ENCODE data around the gene LDLRAP1. TPM values are rescaled to one million over a fixed set of nuclear protein-coding genes. Genes with fewer than 3 reads are reported as not detected.

The LDLRAP1 gene
- total and polyA plus RNA-seq, 2 donors (not counting 1 experiment from before 2014, with no cell fraction given): 22.7 to 24.3 TPM

- Histone ChIP-seq H4K20me1 (ENCODE audit: control insufficient read depth, insufficient read depth, low read length, poor library complexity, severe bottlenecking) (no peaks in the 10 kb centered on the region), H3K36me3 (replicated peaks in 1 of 2; ENCODE audit: control extremely low read depth in 1 of 2, control insufficient read depth in 1 of 2, extremely low read depth in 1 of 2, insufficient read depth in 2 of 2, low read length in 1 of 2) (no peaks in the 10 kb centered on the region), H3K4me2 (replicated peaks; ENCODE audit: low read depth, low read length, poor library complexity, severe bottlenecking) (no peak overlapping the region), H3K4me3 (ENCODE audit: control extremely low read depth in 1 of 5, extremely low read depth in 1 of 5, insufficient read depth in 1 of 5, low read depth in 2 of 5, low read length in 4 of 5) (no peak overlapping the region), H3K79me2 (ENCODE audit: control insufficient read depth, insufficient read depth, low read length) (no peaks in the 10 kb centered on the region), H3K9me3 (ENCODE audit: control extremely low read depth in 1 of 3, control insufficient read depth in 2 of 3, insufficient read depth in 1 of 3, low read length in 2 of 3) (no peaks in the 10 kb centered on the region), H3K27me3 (replicated peaks in 1 of 4; ENCODE audit: control extremely low read depth in 1 of 4, control insufficient read depth in 3 of 4, insufficient read depth in 4 of 4, low read length in 3 of 4) (peaks cover 0 to 9% (median 0%) of the 10 kb centered on the region in 4 experiments), H2AFZ (ENCODE audit: insufficient read depth, low read depth, low read length, poor library complexity, severe bottlenecking) (no peak overlapping the region), H3K27ac (ENCODE audit: low read length in 2 of 2) (no peak overlapping the region), H3K4me1 (ENCODE audit: control insufficient read depth in 2 of 2, insufficient read depth in 2 of 2, low read length in 2 of 2) (no peaks in the 10 kb centered on the region), H3K9ac (ENCODE audit: low read length) (no peak overlapping the region)
- intact Hi-C loops (cut with micrococcal nuclease): no loop called here
- H3K27me3 Mint-ChIP-seq: no peaks in the 10 kb centered on the region
- H3K4me1 Mint-ChIP-seq: peaks cover 7% of the 10 kb centered on the region
- ChIA-PET CTCF (interaction anchor here (0.8 to 1.2 kb wide), 2 partner anchors 9 to 10 kb away, joined by 3 read pairs; no protein-coding TSS in a partner anchor), POLR2A (no interaction called here)
- H3K27ac Mint-ChIP-seq: no peak overlapping the region
- WGBS (ENCODE audit: insufficient coverage): 94% methylated on average over 8 of the region's 12 CpGs
- DNase-seq (no peak), ATAC-seq (ENCODE audit: low read depth) (no peak)
- TF ChIP-seq EZH2 (IDR thresholded peaks at IDR 0.05; ENCODE audit: borderline replicate concordance, insufficient read depth, low read depth, low read length, poor library complexity, severe bottlenecking): no peak
- TF ChIP-seq CTCF (IDR thresholded peaks at IDR 0.05): no peak
- H3K9me3 Mint-ChIP-seq (ENCODE audit: insufficient read depth): no peaks in the 10 kb centered on the region
- no peak overlapping the region for H3K4me3 Mint-ChIP-seq
These were observed 27.6 kb downstream of the LDLRAP1 start for GRCh38 chr1:25570798-25571521.

- intact Hi-C loops (cut with micrococcal nuclease): no loop called here
- H3K4me1 Mint-ChIP-seq: peaks cover 5% of the 10 kb centered on the region
- WGBS (ENCODE audit: insufficient coverage): 92% methylated on average over 6 of the region's 6 CpGs
- Histone ChIP-seq H3K27me3 (replicated peaks in 1 of 4; ENCODE audit: control extremely low read depth in 1 of 4, control insufficient read depth in 3 of 4, insufficient read depth in 4 of 4, low read length in 3 of 4) (peaks cover 0 to 9% (median 0%) of the 10 kb centered on the region in 4 experiments), H3K4me2 (replicated peaks; ENCODE audit: low read depth, low read length, poor library complexity, severe bottlenecking) (no peak overlapping the region), H3K9me3 (ENCODE audit: control extremely low read depth in 1 of 3, control insufficient read depth in 2 of 3, insufficient read depth in 1 of 3, low read length in 2 of 3) (no peaks in the 10 kb centered on the region), H4K20me1 (ENCODE audit: control insufficient read depth, insufficient read depth, low read length, poor library complexity, severe bottlenecking) (no peaks in the 10 kb centered on the region), H3K27ac (ENCODE audit: low read length in 2 of 2) (no peak overlapping the region), H3K36me3 (replicated peaks in 1 of 2; ENCODE audit: control extremely low read depth in 1 of 2, control insufficient read depth in 1 of 2, extremely low read depth in 1 of 2, insufficient read depth in 2 of 2, low read length in 1 of 2) (no peaks in the 10 kb centered on the region), H3K9ac (ENCODE audit: low read length) (no peak overlapping the region), H2AFZ (ENCODE audit: insufficient read depth, low read depth, low read length, poor library complexity, severe bottlenecking) (no peak overlapping the region), H3K79me2 (ENCODE audit: control insufficient read depth, insufficient read depth, low read length) (no peaks in the 10 kb centered on the region), H3K4me1 (ENCODE audit: control insufficient read depth in 2 of 2, insufficient read depth in 2 of 2, low read length in 2 of 2) (no peaks in the 10 kb centered on the region), H3K4me3 (ENCODE audit: control extremely low read depth in 1 of 5, extremely low read depth in 1 of 5, insufficient read depth in 1 of 5, low read depth in 2 of 5, low read length in 4 of 5) (no peak overlapping the region)
- no peak for TF ChIP-seq EZH2 (IDR thresholded peaks at IDR 0.05; ENCODE audit: borderline replicate concordance, insufficient read depth, low read depth, low read length, poor library complexity, severe bottlenecking)
- TF ChIP-seq CTCF (IDR thresholded peaks at IDR 0.05): no peak
- ChIA-PET POLR2A (no interaction called here), CTCF (interaction anchor here (1.2 to 2.1 kb wide), 3 partner anchors 10 to 50 kb away, joined by 3 to 8 read pairs (median 4); no protein-coding TSS in a partner anchor)
- no peaks in the 10 kb centered on the region for H3K27me3 Mint-ChIP-seq
- DNase-seq: no peak
- no peak for ATAC-seq (ENCODE audit: low read depth)
- no peak overlapping the region for H3K4me3 Mint-ChIP-seq
- H3K27ac Mint-ChIP-seq: no peak overlapping the region
- H3K9me3 Mint-ChIP-seq (ENCODE audit: insufficient read depth): no peaks in the 10 kb centered on the region
These were observed 28.1 kb downstream of the LDLRAP1 start for GRCh38 chr1:25571522-25571970.

Data from B cell (primary cell).